KMS-11 (cell line): Measurements from ENCODE around the gene ZSCAN18.

Experiments used
- H2AFZ ChIP-seq: fragments of 200-600 bp; sonication (generic); 2 replicates; pipeline ENCODE4 v1.6.1; 2016; ENCODE audit warnings: antibody characterized with exemption, mixed run types, low read depth
- H3K27ac ChIP-seq: fragments of 200-600 bp; sonication (generic); 2 replicates; pipeline ENCODE4 v1.6.1; 2016; ENCODE audit warnings: mild to moderate bottlenecking, mixed run types
- H3K27me3 ChIP-seq: fragments of 200-600 bp; sonication (generic); 2 replicates; pipeline ENCODE4 v1.6.1; 2017; ENCODE audit warnings: mild to moderate bottlenecking, low read depth, mixed run types, moderate library complexity; ENCODE audit not compliant: insufficient read depth
- H3K36me3 ChIP-seq: fragments of 200-600 bp; sonication (generic); 2 replicates; pipeline ENCODE4 v1.6.1; 2017; ENCODE audit warnings: mild to moderate bottlenecking, mixed run types; ENCODE audit not compliant: insufficient read depth
- H3K4me1 ChIP-seq: fragments of 200-600 bp; sonication (generic); 2 replicates; pipeline ENCODE4 v1.6.1; 2016; ENCODE audit warnings: mild to moderate bottlenecking, low read depth, mixed run types; ENCODE audit not compliant: poor library complexity, severe bottlenecking
- H3K4me2 ChIP-seq: fragments of 200-600 bp; sonication (generic); 2 replicates; pipeline ENCODE4 v1.7.0; 2016; ENCODE audit warnings: mild to moderate bottlenecking, mixed run types
- H3K4me3 ChIP-seq: fragments of 200-600 bp; sonication (generic); IDR thresholded peaks from 2 replicates; pipeline ENCODE4 v1.6.1; 2017; ENCODE audit warnings: low read depth, low read length, mixed read lengths; ENCODE audit not compliant: insufficient read depth
- H3K79me2 ChIP-seq: fragments of 200-600 bp; sonication (generic); 2 replicates; pipeline ENCODE4 v1.6.1; 2016; ENCODE audit warnings: low read depth, mixed run types; ENCODE audit not compliant: insufficient read depth
- H3K9ac ChIP-seq: fragments of 200-600 bp; sonication (generic); 2 replicates; pipeline ENCODE4 v1.6.1; 2016; ENCODE audit warnings: mild to moderate bottlenecking, mixed run types
- H4K20me1 ChIP-seq: fragments of 200-600 bp; sonication (generic); 2 replicates; pipeline ENCODE4 v1.6.1; 2016; ENCODE audit warnings: mild to moderate bottlenecking, mixed run types; ENCODE audit not compliant: insufficient read depth
- TF ChIP-seq, protein P1 (sequence below): fragments of 200-600 bp; sonication (generic); conservative IDR thresholded peaks from 2 replicates; pipeline ENCODE4 v1.6.1; 2017; ENCODE audit warnings: low read depth, mild to moderate bottlenecking, antibody characterized with exemption, low read length, moderate library complexity, mixed read lengths

Gene ZSCAN18

GRCh38 chr19:58040751-58041525 is 57.1 kb downstream of the ZSCAN18 start:
- Histone ChIP-seq H3K4me2 (no peak overlapping the region), H2AFZ (no peak overlapping the region), H3K27me3 (peaks cover 15% of the 10 kb centered on the region; the same call in 1 of the 2 replicates), H3K9ac (no peak overlapping the region), H3K27ac (no peak overlapping the region), H4K20me1 (no peaks in the 10 kb centered on the region), H3K36me3 (no peaks in the 10 kb centered on the region), H3K4me1 (no peaks in the 10 kb centered on the region), H3K4me3 (no peak overlapping the region), H3K79me2 (no peaks in the 10 kb centered on the region)
- TF ChIP-seq, protein P1, sequence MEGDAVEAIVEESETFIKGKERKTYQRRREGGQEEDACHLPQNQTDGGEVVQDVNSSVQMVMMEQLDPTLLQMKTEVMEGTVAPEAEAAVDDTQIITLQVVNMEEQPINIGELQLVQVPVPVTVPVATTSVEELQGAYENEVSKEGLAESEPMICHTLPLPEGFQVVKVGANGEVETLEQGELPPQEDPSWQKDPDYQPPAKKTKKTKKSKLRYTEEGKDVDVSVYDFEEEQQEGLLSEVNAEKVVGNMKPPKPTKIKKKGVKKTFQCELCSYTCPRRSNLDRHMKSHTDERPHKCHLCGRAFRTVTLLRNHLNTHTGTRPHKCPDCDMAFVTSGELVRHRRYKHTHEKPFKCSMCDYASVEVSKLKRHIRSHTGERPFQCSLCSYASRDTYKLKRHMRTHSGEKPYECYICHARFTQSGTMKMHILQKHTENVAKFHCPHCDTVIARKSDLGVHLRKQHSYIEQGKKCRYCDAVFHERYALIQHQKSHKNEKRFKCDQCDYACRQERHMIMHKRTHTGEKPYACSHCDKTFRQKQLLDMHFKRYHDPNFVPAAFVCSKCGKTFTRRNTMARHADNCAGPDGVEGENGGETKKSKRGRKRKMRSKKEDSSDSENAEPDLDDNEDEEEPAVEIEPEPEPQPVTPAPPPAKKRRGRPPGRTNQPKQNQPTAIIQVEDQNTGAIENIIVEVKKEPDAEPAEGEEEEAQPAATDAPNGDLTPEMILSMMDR: no peak

DNA sequence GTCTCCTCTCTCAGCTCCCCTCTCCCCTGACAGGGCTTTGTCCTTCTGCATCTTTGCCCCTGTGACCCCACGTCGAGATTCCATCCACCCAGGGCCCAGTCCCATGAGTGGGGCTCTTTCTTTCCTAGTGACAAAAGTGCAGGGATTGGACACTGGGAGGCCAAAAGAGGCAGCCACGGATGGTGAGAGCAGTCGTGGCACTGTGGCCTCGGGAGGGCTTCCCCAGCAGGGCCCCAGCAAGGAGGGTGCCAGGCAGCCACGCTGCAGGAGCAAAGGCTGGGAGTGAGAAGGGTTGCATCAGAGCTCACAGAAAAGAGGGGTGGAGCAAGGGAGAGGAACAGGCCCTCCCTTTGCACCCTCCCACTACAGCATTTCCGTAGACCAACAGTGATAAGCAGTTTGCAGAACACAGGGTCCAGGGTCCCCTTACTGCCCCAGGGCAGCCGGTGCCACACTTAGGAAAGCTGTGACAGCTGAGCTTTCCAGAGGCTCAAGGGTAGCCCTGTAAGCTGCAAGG is 59.3 kb downstream of the ZSCAN18 start:
- no peak overlapping the region for H3K4me2 ChIP-seq

GRCh38 chr19:58037927-58038687 is 59.9 kb downstream of the ZSCAN18 start:
- no peaks in the 10 kb centered on the region for H3K4me1 ChIP-seq
- no peak overlapping the region for H3K27ac ChIP-seq

More for the DNA sequence above, 59.3 kb downstream of the ZSCAN18 start:
- TF ChIP-seq, protein P1: no peak
- Histone ChIP-seq H3K79me2 (no peaks in the 10 kb centered on the region), H3K36me3 (no peaks in the 10 kb centered on the region), H3K4me1 (no peaks in the 10 kb centered on the region), H2AFZ (no peak overlapping the region), H3K27ac (no peak overlapping the region), H4K20me1 (no peaks in the 10 kb centered on the region), H3K27me3 (peaks cover 13% of the 10 kb centered on the region; the same call in 1 of the 2 replicates), H3K9ac (no peak overlapping the region), H3K4me3 (no peak overlapping the region)

DNA sequence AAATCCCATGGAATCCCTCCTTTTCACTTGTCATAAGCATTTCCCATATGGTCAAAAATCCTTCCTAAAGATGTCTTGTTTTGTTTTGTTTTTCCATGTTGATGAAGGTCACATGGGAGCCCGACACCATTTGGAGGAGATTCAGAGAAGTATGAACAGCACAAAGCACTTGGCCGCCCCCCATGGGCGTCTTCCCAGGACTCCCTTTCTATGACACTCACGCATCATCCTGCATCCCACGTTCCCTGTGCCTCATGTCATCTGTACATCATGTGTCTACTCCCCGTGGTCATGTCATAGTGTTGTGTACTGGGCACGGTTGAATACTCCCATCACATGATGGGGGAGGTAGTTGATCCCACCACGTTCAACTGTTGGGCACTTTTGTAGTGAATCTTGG is 62.2 kb downstream of the ZSCAN18 start:
- no peaks in the 10 kb centered on the region for H3K36me3 ChIP-seq
- TF ChIP-seq, protein P1: no peak

More at GRCh38 chr19:58037927-58038687, 59.9 kb downstream of the ZSCAN18 start:
- TF ChIP-seq, protein P1: no peak
- no peaks in the 10 kb centered on the region for H3K79me2 ChIP-seq
- H3K4me3 ChIP-seq: no peak overlapping the region
- no peak overlapping the region for H2AFZ ChIP-seq
- no peak overlapping the region for H3K4me2 ChIP-seq
- H3K27me3 ChIP-seq: peaks cover 13% of the 10 kb centered on the region; the same call in 1 of the 2 replicates
- H3K9ac ChIP-seq: no peak overlapping the region
- no peaks in the 10 kb centered on the region for H3K36me3 ChIP-seq
- no peaks in the 10 kb centered on the region for H4K20me1 ChIP-seq

More for the DNA sequence above, 62.2 kb downstream of the ZSCAN18 start:
- Histone ChIP-seq H3K27me3 (peaks cover 11% of the 10 kb centered on the region; the same call in 1 of the 2 replicates), H3K27ac (no peak overlapping the region), H2AFZ (no peak overlapping the region), H3K4me3 (no peak overlapping the region), H3K79me2 (no peaks in the 10 kb centered on the region), H4K20me1 (no peaks in the 10 kb centered on the region), H3K9ac (no peak overlapping the region), H3K4me2 (no peak overlapping the region), H3K4me1 (no peaks in the 10 kb centered on the region)
